ENCODE measurements around the gene PCDH9.

PCDH9 gene

GRCh38 chr13:66365101-66365500 is 865.0 kb downstream of the PCDH9 start:
- TF ChIP-seq, protein P1, sequence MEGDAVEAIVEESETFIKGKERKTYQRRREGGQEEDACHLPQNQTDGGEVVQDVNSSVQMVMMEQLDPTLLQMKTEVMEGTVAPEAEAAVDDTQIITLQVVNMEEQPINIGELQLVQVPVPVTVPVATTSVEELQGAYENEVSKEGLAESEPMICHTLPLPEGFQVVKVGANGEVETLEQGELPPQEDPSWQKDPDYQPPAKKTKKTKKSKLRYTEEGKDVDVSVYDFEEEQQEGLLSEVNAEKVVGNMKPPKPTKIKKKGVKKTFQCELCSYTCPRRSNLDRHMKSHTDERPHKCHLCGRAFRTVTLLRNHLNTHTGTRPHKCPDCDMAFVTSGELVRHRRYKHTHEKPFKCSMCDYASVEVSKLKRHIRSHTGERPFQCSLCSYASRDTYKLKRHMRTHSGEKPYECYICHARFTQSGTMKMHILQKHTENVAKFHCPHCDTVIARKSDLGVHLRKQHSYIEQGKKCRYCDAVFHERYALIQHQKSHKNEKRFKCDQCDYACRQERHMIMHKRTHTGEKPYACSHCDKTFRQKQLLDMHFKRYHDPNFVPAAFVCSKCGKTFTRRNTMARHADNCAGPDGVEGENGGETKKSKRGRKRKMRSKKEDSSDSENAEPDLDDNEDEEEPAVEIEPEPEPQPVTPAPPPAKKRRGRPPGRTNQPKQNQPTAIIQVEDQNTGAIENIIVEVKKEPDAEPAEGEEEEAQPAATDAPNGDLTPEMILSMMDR (IDR thresholded peaks at IDR 0.05; ENCODE audit: extremely low read depth, missing control alignments) = no peak
- no peak for DNase-seq (ENCODE audit: low spot score)

GRCh38 chr13:66364346-66364745 is 865.8 kb downstream of the PCDH9 start:
- DNase-seq (ENCODE audit: low spot score) = no peak
- TF ChIP-seq, protein P1 (IDR thresholded peaks at IDR 0.05; ENCODE audit: extremely low read depth, missing control alignments) = no peak

DNA sequence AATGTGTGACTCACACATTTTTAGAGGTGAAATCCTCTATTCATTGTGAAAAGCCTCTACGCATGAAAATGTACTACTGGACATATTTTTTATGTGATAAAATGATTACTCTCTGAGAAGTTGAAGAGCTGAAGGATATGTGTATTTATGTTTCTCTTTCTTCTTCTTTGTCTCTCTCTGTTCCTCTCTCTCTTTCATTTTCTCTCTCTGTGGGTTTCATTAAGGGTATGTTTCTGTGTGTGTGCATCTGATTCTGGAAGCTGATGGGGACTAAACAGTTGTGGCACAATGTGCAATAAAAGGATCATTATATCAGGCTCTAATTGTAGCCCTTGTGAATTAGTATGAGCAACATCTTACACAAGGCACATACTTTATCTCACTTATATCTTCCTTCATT is 867.7 kb downstream of the PCDH9 start:
- TF ChIP-seq, protein P1 (IDR thresholded peaks at IDR 0.05; ENCODE audit: extremely low read depth, missing control alignments) = no peak
- DNase-seq (ENCODE audit: low spot score) = no peak

GRCh38 chr13:66359910-66360552 is 870.1 kb downstream of the PCDH9 start:
- TF ChIP-seq, protein P1 (IDR thresholded peaks at IDR 0.05; ENCODE audit: extremely low read depth, missing control alignments) = no peak
- DNase-seq (ENCODE audit: low spot score) = no peak

DNA sequence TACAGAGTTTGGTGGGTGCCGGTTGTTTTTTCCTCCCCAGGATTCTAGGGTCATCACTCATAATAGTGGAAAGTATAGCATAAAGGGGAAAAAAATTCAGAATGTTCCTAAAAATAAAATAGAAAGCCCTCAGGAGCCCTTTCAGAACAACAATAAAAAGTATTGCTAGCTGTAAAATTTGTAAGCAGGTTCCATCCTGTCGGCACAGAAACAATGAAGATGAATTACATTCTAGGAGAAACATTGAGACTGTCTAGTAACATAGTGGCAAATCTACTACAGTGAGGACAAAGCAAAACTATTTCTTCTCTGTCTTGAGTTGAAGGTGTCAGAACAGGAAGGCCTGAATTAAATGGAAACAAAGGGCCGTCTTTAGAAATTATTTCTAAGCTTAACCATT is 870.7 kb downstream of the PCDH9 start:
- DNase-seq (ENCODE audit: low spot score) = no peak
- TF ChIP-seq, protein P1 (IDR thresholded peaks at IDR 0.05; ENCODE audit: extremely low read depth, missing control alignments) = no peak

DNA sequence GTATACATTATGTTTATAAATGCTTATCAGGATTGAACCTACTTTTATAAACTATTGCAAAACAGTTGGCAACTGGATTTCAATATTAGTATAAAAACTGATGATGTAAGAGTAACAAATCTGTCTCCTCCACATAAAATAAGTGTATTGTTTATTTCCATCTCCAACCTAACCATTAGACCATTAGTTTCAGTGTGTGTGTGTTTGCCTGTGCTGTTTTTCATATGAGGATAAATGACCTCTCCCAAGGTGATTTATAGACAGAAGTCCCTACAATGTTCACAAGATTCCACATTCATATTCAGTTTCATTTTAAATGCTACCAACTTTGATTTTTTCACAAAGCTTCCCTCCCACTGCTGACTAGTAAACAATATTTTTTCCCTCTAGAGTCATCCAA is 871.6 kb downstream of the PCDH9 start:
- no peak for DNase-seq (ENCODE audit: low spot score)
- TF ChIP-seq, protein P1 (IDR thresholded peaks at IDR 0.05; ENCODE audit: extremely low read depth, missing control alignments) = no peak

DNA sequence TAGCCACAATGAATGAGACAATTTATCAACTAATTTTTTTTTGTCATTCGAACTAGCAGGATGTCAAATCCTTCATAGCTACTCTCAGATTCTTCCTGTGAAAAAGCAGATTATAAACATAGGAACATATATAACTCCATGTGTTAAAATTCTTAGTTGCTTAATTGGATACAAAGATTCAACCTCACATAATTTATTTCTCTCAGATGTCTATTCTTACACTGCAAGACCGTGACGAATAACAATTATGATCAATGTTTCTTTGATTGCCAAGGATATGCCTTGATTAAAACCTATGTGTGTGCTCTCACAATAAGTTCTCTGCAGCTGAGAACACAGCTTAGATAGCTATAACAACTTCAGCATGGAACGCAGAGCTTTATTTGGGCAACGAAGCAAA is 872.7 kb downstream of the PCDH9 start:
- TF ChIP-seq, protein P1 (IDR thresholded peaks at IDR 0.05; ENCODE audit: extremely low read depth, missing control alignments) = no peak
- DNase-seq (ENCODE audit: low spot score) = no peak

Data from GM20000 (cell line).